ENCODE measurements around the gene A1BG. TPM values are rescaled to one million over a fixed set of nuclear protein-coding genes. Genes with fewer than 3 reads are reported as not detected.

A1BG gene
- total and polyA plus RNA-seq, 2 of the 13 experiments (the other 11 are each of a cell fraction or from before 2014, with no cell fraction given): 14.7 to 41.4 TPM

DNA sequence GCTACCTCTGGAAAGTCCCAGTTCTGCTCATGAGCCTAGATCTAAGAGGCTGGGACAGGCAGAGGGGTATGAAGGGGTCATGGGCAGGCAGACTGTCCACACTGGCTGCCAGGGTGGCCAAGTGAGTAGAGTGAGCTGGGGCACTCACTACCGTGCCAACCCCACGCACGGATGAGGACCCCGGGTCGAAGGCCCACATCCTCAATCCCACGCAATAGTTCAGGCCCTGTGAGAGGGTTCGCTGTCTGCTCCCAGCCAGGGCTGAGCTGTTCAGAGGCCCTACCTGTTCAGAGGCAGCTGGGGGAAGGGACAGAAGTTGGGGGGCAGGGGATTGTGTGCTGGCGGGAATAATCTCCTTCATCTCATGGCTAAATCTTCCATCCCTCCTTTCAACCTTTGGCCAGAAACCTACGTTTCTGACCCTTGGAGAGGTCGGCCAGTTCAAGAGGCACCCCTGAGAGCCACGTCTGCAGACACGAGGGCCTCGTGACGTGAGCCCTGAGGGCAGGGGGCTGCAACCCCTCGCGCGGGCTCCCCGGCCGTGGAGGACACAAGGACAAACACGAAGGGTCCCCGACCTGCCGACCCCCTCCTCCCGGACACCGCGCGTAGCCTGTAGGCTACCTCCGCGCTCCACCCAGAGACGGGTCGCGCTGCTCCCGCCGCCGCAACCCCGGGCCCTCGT lies 32.7 kb upstream of the A1BG start (continued):
- TF ChIP-seq, protein P1, sequence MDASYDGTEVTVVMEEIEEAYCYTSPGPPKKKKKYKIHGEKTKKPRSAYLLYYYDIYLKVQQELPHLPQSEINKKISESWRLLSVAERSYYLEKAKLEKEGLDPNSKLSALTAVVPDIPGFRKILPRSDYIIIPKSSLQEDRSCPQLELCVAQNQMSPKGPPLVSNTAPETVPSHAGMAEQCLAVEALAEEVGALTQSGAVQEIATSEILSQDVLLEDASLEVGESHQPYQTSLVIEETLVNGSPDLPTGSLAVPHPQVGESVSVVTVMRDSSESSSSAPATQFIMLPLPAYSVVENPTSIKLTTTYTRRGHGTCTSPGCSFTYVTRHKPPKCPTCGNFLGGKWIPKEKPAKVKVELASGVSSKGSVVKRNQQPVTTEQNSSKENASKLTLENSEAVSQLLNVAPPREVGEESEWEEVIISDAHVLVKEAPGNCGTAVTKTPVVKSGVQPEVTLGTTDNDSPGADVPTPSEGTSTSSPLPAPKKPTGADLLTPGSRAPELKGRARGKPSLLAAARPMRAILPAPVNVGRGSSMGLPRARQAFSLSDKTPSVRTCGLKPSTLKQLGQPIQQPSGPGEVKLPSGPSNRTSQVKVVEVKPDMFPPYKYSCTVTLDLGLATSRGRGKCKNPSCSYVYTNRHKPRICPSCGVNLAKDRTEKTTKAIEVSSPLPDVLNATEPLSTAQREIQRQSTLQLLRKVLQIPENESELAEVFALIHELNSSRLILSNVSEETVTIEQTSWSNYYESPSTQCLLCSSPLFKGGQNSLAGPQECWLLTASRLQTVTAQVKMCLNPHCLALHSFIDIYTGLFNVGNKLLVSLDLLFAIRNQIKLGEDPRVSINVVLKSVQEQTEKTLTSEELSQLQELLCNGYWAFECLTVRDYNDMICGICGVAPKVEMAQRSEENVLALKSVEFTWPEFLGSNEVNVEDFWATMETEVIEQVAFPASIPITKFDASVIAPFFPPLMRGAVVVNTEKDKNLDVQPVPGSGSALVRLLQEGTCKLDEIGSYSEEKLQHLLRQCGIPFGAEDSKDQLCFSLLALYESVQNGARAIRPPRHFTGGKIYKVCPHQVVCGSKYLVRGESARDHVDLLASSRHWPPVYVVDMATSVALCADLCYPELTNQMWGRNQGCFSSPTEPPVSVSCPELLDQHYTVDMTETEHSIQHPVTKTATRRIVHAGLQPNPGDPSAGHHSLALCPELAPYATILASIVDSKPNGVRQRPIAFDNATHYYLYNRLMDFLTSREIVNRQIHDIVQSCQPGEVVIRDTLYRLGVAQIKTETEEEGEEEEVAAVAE (CRISPR knock-in tag; IDR thresholded peaks at IDR 0.05; ENCODE audit: borderline replicate concordance): no peak
- TF ChIP-seq, protein P2, sequence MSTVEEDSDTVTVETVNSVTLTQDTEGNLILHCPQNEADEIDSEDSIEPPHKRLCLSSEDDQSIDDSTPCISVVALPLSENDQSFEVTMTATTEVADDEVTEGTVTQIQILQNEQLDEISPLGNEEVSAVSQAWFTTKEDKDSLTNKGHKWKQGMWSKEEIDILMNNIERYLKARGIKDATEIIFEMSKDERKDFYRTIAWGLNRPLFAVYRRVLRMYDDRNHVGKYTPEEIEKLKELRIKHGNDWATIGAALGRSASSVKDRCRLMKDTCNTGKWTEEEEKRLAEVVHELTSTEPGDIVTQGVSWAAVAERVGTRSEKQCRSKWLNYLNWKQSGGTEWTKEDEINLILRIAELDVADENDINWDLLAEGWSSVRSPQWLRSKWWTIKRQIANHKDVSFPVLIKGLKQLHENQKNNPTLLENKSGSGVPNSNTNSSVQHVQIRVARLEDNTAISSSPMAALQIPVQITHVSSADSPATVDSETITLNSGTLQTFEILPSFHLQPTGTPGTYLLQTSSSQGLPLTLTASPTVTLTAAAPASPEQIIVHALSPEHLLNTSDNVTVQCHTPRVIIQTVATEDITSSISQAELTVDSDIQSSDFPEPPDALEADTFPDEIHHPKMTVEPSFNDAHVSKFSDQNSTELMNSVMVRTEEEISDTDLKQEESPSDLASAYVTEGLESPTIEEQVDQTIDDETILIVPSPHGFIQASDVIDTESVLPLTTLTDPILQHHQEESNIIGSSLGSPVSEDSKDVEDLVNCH (CRISPR knock-in tag; IDR thresholded peaks at IDR 0.05): 0 out of 2 replicates have a peak, but pooled peaks have one; percentile 48
- TF ChIP-seq RBFOX2 (IDR thresholded peaks at IDR 0.05; ENCODE audit: low read depth, low read length): no peak
- TF ChIP-seq SMARCE1 (IDR thresholded peaks at IDR 0.05; ENCODE audit: borderline replicate concordance): no peak
- TF ChIP-seq MTA1 (CRISPR knock-in tag; IDR thresholded peaks at IDR 0.05; ENCODE audit: borderline replicate concordance): peak; percentile 80; the same call in 1 of the 2 replicates
- TF ChIP-seq NCOR1 (IDR thresholded peaks at IDR 0.05; ENCODE audit: borderline replicate concordance, low read length): no peak
- TF ChIP-seq JARID2 (CRISPR knock-in tag; IDR thresholded peaks at IDR 0.05; ENCODE audit: insufficient replicate concordance): peak; percentile 12
- peak; percentile 76; the same call in 1 of the 2 replicates for TF ChIP-seq PAX8 (CRISPR knock-in tag; IDR thresholded peaks at IDR 0.05; ENCODE audit: borderline replicate concordance)
- TF ChIP-seq ZBTB8A (CRISPR knock-in tag; IDR thresholded peaks at IDR 0.05; ENCODE audit: borderline replicate concordance, low read depth): peak; percentile 68; the same call in 1 of the 2 replicates
- TF ChIP-seq TP53 (CRISPR knock-in tag; conservative IDR thresholded peaks at IDR 0.05): no peak
- 0 out of 2 replicates have a peak, but pooled peaks have one; percentile 13 for TF ChIP-seq DPF2 (CRISPR knock-in tag; IDR thresholded peaks at IDR 0.05; ENCODE audit: borderline replicate concordance, low read depth)
- TF ChIP-seq KDM5A (IDR thresholded peaks at IDR 0.05; ENCODE audit: borderline replicate concordance, low read length): no peak
- TF ChIP-seq, protein P3, sequence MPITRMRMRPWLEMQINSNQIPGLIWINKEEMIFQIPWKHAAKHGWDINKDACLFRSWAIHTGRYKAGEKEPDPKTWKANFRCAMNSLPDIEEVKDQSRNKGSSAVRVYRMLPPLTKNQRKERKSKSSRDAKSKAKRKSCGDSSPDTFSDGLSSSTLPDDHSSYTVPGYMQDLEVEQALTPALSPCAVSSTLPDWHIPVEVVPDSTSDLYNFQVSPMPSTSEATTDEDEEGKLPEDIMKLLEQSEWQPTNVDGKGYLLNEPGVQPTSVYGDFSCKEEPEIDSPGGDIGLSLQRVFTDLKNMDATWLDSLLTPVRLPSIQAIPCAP (CRISPR knock-in tag; IDR thresholded peaks at IDR 0.05; ENCODE audit: low read depth): peak; percentile 15; the same call in 1 of the 2 replicates
- TF ChIP-seq ZKSCAN8 (CRISPR knock-in tag; IDR thresholded peaks at IDR 0.05; ENCODE audit: borderline replicate concordance): no peak
- peak; percentile 91 for TF ChIP-seq TAF15 (IDR thresholded peaks at IDR 0.05; ENCODE audit: low read depth, low read length, poor library complexity, severe bottlenecking)
- TF ChIP-seq, protein P4, sequence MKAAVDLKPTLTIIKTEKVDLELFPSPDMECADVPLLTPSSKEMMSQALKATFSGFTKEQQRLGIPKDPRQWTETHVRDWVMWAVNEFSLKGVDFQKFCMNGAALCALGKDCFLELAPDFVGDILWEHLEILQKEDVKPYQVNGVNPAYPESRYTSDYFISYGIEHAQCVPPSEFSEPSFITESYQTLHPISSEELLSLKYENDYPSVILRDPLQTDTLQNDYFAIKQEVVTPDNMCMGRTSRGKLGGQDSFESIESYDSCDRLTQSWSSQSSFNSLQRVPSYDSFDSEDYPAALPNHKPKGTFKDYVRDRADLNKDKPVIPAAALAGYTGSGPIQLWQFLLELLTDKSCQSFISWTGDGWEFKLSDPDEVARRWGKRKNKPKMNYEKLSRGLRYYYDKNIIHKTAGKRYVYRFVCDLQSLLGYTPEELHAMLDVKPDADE (CRISPR knock-in tag; IDR thresholded peaks at IDR 0.05): no peak
- no peak for TF ChIP-seq ZNF546 (CRISPR knock-in tag; conservative IDR thresholded peaks at IDR 0.05)
- TF ChIP-seq, protein P5, sequence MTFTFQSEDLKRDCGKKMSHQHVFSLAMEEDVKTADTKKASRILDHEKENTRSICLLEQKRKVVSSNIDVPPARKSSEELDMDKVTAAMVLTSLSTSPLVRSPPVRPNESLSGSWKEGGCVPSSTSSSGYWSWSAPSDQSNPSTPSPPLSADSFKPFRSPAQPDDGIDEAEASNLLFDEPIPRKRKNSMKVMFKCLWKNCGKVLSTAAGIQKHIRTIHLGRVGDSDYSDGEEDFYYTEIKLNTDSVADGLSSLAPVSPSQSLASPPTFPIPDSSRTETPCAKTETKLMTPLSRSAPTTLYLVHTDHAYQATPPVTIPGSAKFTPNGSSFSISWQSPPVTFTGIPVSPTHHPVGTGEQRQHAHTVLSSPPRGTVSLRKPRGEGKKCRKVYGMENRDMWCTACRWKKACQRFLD (CRISPR knock-in tag; IDR thresholded peaks at IDR 0.05; ENCODE audit: borderline replicate concordance): 0 out of 2 replicates have a peak, but pooled peaks have one; percentile 28
